GM21619 (cell line): ENCODE measurements around the gene INHBE.
"Not testable (repeated sequence)": the region's sequence is repeated elsewhere in the genome, so short reads cannot be mapped to it uniquely, and the experiment has no call there.

Source experiments
- ATAC-seq: cut with Tn5 transposase; IDR thresholded peaks from one replicate; pipeline ENCODE4 v1.9.1; 2021; ENCODE audit not compliant: unreplicated experiment

Gene INHBE

GRCh38 chr12:57441393-57441792 is 13.7 kb upstream of the INHBE start:
- not testable (repeated sequence) for ATAC-seq

- ATAC-seq = no peak
These were observed 13.2 kb upstream of the INHBE start for GRCh38 chr12:57441846-57442427.

- not testable (repeated sequence) for ATAC-seq
These were observed 10.8 kb upstream of the INHBE start for GRCh38 chr12:57444337-57444736.

GRCh38 chr12:57444744-57445143 is 10.4 kb upstream of the INHBE start:
- ATAC-seq = no peak

GRCh38 chr12:57446292-57446960 is 8.7 kb upstream of the INHBE start:
- ATAC-seq = no peak

GRCh38 chr12:57448669-57449068 is 6.4 kb upstream of the INHBE start:
- no peak for ATAC-seq

- no peak for ATAC-seq
These were observed 5.7 kb upstream of the INHBE start for GRCh38 chr12:57449375-57449774.

- no peak for ATAC-seq
These were observed 5.0 kb upstream of the INHBE start for GRCh38 chr12:57450057-57450456.

GRCh38 chr12:57451233-57451778 is 3.8 kb upstream of the INHBE start:
- no peak for ATAC-seq

GRCh38 chr12:57452181-57452936 is 2.7 kb upstream of the INHBE start:
- ATAC-seq = no peak

- peak; percentile 41 for ATAC-seq
These were observed 2.1 kb upstream of the INHBE start for GRCh38 chr12:57452937-57453509.

- no peak for ATAC-seq
These were observed 918 bp upstream of the INHBE start for GRCh38 chr12:57454213-57454565.

- ATAC-seq = no peak
These were observed 452 bp downstream of the INHBE start for GRCh38 chr12:57455374-57456144.

- peak; percentile 34 for ATAC-seq
These were observed 1.1 kb downstream of the INHBE start for GRCh38 chr12:57456145-57456700.

GRCh38 chr12:57456737-57457490 is 1.8 kb downstream of the INHBE start:
- ATAC-seq = no peak

- ATAC-seq = no peak
These were observed 3.6 kb downstream of the INHBE start for GRCh38 chr12:57458665-57459054.

- peak; percentile 51 for ATAC-seq
These were observed 4.1 kb downstream of the INHBE start for GRCh38 chr12:57459055-57459749.

- no peak for ATAC-seq
These were observed 4.8 kb downstream of the INHBE start, which contains the start of gene GLI1 for GRCh38 chr12:57459750-57460467. Gene GLI1 (plus strand): TSS chr12:57459785. CDS start chr12:57463692, 3,907 bp downstream.

- no peak for ATAC-seq
These were observed 5.3 kb downstream of the INHBE start for GRCh38 chr12:57460468-57460784.
